ENCODE results near the gene MX1.

MX1 gene

DNA sequence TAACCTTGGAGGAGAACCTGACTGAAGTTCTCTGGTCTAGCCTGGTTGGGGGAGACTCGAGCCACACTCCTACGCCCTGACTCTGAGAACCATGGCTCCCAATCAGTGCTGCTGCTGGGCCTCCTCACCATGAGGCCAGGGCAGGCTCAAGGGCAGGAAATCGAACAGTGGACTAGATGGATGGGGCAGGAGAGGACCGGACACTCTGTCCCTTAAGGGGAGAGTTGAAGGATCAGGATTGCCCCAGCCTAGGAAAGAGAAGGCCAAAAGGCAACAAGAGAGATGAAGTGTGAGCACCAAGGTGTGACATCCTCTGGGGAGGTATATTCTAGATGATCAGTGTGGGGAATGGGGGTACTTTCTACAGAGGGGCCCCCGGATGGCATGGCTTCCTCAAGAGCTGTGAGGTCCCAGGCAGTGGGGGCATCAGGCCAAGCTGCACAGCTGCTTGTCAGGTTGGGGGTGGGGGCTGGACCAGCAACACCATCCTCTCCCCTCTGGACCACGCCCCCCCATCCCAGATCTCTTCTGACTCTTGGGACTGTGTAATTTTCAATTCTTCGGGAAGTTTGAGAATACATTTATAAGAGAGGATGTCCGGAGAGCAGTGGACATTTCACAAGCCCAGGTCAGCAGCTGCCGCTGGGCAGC lies 34.0 kb downstream of the MX1 start:
- DNase-seq, result no peak

DNA sequence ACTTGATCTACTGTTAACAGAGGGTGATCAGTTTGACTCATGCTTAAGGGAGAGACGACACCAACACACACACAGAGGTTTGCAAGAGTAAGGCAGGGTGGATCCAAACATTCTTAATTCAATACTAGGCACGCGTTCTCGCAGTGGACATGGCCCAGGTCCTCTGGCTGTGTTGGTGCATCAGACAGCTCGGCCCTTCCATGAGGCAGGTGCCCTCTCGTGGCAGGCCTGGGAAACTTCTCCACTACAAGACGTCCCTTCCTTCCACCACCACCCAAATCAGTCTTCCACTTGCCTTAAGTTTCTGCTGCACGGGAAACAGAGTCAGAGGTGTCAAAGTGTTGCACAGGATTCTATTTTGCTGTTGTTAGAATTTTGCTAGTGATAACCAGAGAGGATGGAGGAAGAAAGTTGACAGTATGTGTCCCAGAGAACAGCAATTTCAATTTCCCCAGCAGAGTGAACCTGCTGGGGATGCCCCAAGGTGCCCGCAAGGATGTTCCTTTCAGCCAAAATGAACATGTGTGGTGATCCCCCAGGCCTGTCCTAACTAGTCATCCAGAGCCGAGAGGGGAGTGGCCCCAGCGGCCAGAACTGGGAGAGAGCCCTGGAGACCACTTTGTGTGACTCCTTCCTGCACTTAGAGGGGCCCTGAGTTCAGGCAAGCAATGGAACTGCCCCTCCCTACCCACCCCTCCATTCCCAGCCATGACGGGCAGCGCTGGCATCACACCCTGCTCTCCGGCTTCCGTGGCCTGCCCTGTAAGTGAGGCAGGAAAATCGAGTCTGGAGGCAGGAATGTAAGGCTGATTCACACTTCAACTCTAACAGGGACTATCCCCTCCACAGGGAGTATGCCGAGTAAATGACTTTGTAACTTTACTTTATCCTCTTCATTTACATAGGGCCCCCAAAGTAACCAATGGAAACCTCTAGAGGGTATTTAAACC lies 34.8 kb downstream of the MX1 start:
- DNase-seq, result peak in 46 of 58 donors; percentile 1 to 64 (median 26)

GRCh38 chr21:41465176-41465781 lies 39.2 kb downstream of the MX1 start:
- no peak for DNase-seq

DNA sequence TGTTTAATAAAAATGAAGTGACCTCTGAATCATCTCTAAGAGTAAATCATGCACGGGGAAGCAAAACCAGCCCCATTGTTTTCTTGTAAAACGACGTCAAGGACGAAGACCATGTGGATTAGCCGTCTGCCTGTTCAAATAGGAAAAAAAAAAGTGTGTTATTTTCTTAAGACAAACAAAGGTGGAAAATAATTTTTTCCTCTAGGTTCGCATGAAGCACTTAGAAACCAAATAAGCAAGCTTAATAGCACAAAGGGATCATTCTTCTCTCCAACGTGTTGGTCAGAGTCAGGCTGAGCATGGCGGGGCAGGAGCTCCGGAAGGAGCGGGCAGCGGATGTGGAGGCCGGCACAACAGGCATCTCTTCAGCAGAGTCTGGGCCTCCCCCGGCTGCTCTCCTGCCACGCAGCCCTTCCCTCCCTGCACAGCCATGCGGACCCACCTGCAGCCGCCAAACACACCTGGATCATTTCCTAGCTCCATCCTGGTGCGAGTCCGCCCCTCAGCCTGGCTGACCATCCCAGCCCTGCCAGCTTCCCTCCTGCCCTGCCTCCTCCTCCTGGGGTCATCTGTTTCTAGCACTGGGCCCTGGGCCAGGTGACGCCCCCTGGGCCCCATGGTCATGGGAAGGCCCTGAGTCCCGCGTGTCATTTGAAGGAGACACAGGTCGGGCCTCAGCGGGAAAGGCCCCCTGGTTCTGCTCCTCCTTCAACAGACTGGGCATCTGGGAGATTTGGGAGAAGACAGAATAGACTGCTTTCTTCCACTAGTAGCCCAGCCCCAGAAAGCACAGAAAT lies 40.2 kb downstream of the MX1 start:
- no peak for DNase-seq

DNA sequence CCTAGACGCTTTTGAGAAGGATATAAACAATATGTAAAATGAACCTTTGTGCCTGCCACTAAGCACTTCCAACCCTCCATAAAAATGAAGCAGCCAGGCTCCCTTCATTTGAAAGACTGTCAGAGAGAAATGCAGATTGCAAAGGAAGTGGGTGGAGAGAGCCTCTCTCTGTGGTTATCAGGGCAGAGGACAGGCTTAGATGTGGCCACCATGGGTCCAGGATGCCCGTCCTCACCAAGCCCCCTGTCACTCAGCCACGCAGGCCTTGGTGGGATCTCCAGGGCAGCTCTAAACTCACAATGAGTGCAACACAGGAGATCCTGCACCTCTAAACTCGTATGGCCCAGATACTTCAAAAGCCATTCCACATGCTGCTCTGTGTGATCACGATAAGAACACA lies 44.0 kb downstream of the MX1 start:
- DNase-seq, result no peak

DNA sequence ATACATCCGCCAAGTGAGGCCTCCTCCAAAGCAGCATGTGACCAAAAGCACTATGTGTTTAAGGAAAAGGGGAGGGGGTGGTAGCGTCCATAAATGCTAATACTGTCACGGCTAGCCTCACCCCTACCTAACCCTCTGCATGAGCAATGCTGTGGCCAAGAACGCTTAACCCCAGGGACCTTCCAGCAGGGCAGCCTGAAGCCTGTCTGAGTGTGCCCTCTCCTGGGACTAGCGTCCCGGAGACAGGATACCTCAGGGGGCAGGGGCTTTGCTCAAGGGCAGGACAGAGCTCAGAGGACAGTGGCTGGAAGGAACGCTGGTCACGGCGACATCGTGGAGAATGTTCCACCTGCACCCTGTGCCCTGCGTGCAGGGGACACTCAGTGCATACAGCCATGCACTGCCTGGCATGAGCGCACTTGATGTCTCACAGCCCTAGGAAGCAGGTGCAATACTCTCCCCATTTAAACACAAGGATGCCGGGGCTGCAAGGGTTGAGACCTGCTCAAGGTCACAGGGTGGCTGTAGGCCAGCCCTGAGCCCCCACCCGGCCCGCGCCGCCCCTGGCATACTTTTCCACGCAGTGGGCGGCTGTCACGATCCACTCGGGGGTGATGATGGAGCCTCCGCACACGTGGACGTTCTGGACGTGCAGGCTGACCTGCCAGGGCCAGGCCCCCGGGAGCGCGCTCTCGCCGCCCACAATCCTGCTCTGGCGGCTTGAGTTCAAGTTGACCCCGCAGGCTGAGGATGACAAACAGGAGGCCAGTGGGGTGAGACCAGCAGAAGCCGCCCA lies 46.9 kb downstream of the MX1 start:
- DNase-seq, result no peak

DNA sequence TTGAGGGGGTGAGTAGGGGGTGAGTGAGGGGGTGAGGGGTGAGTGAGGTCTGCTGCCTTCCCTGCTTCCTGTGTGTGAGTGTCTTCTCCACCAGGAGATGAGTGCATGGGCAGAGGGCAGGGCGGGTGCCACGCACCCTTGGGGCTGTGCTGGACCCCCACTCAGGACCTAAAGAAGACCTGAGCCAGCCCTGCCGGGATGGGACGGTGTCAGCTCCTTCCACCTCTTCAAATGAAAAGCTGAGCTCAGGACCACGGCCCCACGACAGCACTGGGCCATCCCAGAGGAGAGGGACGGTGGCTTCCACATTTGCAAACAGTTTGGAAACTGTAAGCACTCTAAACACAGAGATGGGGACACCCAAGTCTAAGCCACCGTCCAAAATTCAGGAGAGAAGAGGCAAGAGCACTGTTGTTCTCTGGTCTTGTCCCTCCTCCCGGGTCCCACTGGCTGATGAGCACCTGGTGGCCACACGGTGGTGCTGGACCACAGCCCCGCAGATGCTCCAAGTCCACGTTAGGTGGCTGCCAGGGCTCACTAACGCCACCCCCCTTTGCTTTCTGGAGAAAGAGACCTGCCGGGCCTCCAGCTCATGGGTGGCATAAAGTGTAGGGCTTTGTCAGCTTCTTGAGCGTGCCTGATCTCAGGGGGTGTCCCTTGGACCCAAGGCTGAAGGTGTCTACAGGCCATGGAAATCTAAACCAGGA lies 49.8 kb downstream of the MX1 start:
- no peak for DNase-seq

GRCh38 chr21:41477641-41478318 lies 51.7 kb downstream of the MX1 start:
- peak in 51 of 58 donors; percentile 4 to 76 (median 40) for DNase-seq

- no peak for DNase-seq
These were observed 52.5 kb downstream of the MX1 start for GRCh38 chr21:41478319-41479177.

DNA sequence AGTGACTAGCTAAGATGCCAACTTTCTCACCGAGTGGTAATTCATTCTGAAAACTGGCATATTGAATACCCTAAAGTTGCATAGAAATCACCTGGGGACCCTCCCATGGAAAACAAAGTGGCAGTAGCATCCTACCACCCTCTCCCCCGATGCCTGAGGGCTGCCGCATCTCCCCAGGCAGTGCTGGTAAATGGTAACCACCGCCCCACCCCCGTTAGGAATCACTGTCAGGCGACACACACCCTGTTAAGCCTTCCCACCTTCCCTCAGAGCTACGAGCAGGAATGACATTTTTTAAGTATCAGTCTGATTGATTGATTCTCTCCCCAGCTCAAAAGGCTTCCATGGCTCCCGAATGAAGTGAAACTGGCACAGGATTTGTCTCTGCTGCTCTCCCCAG lies 53.6 kb downstream of the MX1 start:
- DNase-seq, result no peak

GRCh38 chr21:41480086-41480690 lies 54.1 kb downstream of the MX1 start:
- DNase-seq, result no peak

DNA sequence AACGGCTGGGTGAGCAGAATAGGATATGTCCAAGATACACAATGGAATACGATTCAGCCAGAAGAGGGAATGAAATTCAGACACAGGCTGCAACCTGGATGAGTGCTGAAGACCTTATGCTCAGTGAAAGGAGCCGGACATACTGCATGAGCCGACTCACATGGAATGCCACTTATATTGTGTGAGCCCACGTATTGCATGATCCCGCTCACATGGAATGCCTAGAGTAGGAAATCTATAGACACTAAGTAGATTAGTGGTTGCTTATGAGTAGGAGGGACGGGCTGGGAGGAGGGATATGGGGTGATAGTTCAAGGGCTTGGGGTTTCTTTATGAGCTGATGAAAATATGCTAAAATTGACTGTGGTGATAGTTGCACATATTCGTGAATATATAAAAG lies 55.2 kb downstream of the MX1 start:
- no peak for DNase-seq

DNA sequence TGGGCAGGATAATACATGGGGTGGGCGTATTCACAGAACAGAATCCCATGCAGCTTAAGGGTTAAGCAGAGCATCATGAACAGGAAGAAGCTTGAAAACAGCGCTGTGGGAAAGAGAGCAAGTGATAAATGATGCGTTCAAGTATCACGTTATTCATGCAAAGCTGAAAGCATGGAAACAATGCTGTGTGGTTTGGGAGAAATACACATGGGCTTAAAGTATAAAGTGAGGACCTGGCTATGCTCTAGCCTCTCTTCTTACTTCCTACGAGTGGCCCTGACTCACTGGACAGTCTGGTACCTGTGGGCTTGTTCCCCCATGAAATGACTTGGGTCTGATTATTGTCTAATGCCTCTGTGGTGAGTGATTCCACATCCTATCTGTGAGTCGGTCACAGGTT lies 56.3 kb downstream of the MX1 start:
- DNase-seq, result no peak

DNA sequence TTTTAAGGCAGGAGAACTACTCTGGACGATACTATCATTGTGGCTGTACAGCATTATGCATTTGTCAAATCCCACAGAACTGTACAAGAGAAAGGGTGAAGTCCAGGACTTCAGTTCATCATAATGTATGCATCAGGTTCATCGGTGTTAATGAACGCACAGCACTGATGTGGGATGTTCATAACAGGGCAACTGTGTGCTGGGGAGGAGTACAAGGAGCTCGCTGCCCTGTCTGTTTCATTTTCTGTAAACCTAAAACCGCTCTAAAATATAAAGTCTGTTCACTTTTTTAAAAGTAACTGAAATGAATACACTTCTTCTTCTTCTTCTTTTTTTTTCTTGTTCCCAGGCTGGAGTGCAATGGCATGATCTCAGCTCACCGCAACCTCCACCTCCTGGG lies 56.9 kb downstream of the MX1 start:
- no peak for DNase-seq

- DNase-seq, result no peak
These were observed 57.4 kb downstream of the MX1 start for GRCh38 chr21:41483415-41483814.

- no peak for DNase-seq
These were observed 57.9 kb downstream of the MX1 start for GRCh38 chr21:41483973-41484372.

DNA sequence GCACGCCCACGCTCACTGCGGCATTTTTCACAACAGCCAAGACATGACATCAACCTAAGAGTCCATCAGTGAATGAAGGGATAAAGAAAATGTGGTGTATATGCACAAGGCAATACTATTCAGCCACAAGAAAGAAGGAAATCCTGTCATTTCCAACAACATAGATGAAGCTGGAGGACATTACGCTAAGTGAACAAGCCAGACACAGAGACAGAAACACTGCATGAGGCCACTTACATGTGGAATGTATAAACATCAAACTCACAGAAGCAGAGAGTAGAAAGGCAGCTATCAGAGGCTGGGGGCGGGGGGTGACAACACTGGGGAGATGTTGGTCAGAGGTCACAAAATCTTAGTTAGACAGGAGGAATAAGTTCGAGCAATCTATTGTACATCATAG lies 61.0 kb downstream of the MX1 start:
- no peak for DNase-seq

- DNase-seq, result no peak
These were observed 62.0 kb downstream of the MX1 start for GRCh38 chr21:41488080-41488479.

All from anterior cingulate cortex (tissue), 58 donors.